ENCODE results near the gene FANCC. TPM values are rescaled to one million over a fixed set of nuclear protein-coding genes. Genes with fewer than 3 reads are reported as not detected.

FANCC gene
- total and polyA plus RNA-seq, 2 of the 8 experiments (the other 6 are each of a cell fraction or from before 2014, with no cell fraction given), result 7.8 to 15.2 TPM

DNA sequence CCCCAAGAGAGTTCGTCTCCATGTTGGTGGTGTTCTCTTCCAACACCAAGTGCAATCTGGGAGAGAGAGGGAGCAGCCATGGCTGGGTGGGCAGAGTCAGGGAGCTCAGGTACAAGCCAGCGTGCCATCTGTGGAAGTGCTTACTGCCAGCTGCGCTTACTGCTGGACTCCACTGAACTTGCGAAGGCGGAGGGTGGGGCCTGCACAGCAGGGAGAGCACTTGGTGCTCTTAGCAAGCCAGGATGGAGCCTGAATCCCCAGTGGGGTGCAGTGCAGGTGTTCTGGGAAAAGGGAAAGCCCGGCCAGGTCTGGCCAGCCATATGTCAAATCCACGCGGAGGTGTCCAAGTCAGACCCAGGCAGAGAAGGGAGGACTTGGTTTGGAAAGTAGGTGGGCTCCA, 142.0 kb downstream of the FANCC start (continued):
- TF ChIP-seq, protein P1, sequence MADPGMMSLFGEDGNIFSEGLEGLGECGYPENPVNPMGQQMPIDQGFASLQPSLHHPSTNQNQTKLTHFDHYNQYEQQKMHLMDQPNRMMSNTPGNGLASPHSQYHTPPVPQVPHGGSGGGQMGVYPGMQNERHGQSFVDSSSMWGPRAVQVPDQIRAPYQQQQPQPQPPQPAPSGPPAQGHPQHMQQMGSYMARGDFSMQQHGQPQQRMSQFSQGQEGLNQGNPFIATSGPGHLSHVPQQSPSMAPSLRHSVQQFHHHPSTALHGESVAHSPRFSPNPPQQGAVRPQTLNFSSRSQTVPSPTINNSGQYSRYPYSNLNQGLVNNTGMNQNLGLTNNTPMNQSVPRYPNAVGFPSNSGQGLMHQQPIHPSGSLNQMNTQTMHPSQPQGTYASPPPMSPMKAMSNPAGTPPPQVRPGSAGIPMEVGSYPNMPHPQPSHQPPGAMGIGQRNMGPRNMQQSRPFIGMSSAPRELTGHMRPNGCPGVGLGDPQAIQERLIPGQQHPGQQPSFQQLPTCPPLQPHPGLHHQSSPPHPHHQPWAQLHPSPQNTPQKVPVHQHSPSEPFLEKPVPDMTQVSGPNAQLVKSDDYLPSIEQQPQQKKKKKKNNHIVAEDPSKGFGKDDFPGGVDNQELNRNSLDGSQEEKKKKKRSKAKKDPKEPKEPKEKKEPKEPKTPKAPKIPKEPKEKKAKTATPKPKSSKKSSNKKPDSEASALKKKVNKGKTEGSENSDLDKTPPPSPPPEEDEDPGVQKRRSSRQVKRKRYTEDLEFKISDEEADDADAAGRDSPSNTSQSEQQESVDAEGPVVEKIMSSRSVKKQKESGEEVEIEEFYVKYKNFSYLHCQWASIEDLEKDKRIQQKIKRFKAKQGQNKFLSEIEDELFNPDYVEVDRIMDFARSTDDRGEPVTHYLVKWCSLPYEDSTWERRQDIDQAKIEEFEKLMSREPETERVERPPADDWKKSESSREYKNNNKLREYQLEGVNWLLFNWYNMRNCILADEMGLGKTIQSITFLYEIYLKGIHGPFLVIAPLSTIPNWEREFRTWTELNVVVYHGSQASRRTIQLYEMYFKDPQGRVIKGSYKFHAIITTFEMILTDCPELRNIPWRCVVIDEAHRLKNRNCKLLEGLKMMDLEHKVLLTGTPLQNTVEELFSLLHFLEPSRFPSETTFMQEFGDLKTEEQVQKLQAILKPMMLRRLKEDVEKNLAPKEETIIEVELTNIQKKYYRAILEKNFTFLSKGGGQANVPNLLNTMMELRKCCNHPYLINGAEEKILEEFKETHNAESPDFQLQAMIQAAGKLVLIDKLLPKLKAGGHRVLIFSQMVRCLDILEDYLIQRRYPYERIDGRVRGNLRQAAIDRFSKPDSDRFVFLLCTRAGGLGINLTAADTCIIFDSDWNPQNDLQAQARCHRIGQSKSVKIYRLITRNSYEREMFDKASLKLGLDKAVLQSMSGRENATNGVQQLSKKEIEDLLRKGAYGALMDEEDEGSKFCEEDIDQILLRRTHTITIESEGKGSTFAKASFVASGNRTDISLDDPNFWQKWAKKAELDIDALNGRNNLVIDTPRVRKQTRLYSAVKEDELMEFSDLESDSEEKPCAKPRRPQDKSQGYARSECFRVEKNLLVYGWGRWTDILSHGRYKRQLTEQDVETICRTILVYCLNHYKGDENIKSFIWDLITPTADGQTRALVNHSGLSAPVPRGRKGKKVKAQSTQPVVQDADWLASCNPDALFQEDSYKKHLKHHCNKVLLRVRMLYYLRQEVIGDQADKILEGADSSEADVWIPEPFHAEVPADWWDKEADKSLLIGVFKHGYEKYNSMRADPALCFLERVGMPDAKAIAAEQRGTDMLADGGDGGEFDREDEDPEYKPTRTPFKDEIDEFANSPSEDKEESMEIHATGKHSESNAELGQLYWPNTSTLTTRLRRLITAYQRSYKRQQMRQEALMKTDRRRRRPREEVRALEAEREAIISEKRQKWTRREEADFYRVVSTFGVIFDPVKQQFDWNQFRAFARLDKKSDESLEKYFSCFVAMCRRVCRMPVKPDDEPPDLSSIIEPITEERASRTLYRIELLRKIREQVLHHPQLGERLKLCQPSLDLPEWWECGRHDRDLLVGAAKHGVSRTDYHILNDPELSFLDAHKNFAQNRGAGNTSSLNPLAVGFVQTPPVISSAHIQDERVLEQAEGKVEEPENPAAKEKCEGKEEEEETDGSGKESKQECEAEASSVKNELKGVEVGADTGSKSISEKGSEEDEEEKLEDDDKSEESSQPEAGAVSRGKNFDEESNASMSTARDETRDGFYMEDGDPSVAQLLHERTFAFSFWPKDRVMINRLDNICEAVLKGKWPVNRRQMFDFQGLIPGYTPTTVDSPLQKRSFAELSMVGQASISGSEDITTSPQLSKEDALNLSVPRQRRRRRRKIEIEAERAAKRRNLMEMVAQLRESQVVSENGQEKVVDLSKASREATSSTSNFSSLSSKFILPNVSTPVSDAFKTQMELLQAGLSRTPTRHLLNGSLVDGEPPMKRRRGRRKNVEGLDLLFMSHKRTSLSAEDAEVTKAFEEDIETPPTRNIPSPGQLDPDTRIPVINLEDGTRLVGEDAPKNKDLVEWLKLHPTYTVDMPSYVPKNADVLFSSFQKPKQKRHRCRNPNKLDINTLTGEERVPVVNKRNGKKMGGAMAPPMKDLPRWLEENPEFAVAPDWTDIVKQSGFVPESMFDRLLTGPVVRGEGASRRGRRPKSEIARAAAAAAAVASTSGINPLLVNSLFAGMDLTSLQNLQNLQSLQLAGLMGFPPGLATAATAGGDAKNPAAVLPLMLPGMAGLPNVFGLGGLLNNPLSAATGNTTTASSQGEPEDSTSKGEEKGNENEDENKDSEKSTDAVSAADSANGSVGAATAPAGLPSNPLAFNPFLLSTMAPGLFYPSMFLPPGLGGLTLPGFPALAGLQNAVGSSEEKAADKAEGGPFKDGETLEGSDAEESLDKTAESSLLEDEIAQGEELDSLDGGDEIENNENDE (IDR thresholded peaks at IDR 0.05; ENCODE audit: insufficient replicate concordance, low read length), result no peak
- no peak for TF ChIP-seq EGR1 (IDR thresholded peaks at IDR 0.05; ENCODE audit: borderline replicate concordance, low read depth, low read length)
- no peak for TF ChIP-seq ASH2L (IDR thresholded peaks at IDR 0.05; ENCODE audit: low read length)
- TF ChIP-seq SRF (IDR thresholded peaks at IDR 0.05; ENCODE audit: low read depth, low read length), result no peak
